Glomerular visceral epithelial cell (primary cell): ENCODE data around the gene CCDC152.
"Not testable (repeated sequence)": the region's sequence is repeated elsewhere in the genome, so short reads cannot be mapped to it uniquely, and the experiment has no call there.

ENCODE experiments used
- DNase-seq: peaks from one replicate; pipeline ENCODE4 v3.0.0-alpha.2; 2016; ENCODE audit errors: extremely low spot score

Gene CCDC152, protein sequence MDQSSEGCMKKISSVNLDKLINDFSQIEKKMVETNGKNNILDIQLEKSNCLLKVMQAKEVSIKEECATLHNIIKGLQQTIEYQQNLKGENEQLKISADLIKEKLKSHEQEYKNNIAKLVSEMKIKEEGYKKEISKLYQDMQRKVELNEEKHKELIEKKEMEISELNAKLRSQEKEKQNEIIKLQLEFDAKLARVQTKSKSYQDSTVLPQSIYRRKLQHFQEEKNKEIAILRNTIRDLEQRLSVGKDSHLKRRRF

DNA sequence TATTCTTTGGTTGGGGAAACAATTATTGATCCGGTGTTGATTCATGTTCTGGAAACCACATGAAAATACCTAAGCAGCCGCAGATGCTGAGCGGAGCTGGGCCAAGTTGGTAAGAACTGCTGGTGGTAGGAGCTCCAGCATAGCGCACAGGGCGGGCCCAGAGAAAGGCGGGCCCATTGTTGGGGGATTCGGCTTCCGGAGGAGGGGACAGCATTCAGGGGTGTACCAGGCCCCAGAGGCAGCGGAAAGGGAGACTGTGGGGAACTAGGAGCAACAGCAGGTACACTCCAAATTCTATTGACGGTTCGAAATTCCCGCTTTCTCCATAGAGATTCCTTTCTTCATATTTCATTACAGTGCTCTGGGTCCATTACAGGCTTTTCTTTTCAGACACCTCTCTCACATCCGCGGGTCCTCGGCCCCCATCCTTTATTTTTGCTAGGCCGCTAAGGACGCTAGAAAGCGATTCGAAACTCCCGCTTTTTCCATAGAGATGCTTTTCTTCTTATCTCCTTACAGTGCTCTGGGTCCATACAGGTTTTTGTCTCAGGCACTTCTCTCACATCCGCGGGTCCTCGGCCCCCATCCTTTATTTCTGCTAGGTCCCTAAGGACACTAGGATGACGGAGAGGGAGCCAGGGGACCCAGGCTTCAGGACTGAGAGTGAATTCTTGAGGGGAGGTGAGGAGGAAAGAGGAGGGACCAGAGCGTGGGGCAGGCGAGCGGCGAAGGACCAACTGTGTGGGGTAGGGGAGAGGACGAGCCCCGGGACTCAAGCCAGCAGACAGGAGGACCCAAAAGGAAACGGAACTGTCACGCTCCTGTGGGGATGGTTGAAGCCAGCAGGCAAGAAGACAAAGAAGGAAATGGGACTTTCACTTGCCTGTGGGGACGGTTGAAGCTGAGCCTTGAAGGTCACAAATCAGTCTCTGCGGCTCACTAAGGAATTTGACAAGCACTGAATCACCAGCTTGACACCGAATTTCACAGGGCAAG, at the start of gene CCDC152:
Gene CCDC152, plus strand, starts transcription at position 213 of the 996 bp plus-strand sequence. CDS start 2,304 bp downstream, outside the sequence.
- no peak for DNase-seq

GRCh38 chr5:42715785-42716184, 40.8 kb upstream of the CCDC152 start:
- DNase-seq = peak; percentile 56

DNA sequence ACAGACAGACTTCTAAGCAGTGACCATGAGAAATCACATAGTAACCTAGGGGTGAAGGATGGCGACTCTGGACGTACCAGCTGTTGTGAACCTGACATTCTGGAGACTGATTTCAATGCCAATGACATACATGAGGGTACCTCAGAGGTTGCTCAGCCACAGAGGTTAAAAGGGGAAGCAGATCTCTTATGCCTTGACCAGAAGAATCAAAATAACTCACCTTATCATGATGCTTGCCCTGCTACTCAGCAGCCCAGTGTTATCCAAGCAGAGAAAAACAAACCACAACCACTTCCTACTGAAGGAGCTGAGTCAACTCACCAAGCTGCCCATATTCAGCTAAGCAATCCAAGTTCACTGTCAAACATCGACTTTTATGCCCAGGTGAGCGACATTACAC, 38.0 kb upstream of the CCDC152 start:
- peak; percentile 76 for DNase-seq

GRCh38 chr5:42719034-42719433, 37.6 kb upstream of the CCDC152 start:
- no peak for DNase-seq

GRCh38 chr5:42720251-42720650, 36.4 kb upstream of the CCDC152 start:
- no peak for DNase-seq

DNA sequence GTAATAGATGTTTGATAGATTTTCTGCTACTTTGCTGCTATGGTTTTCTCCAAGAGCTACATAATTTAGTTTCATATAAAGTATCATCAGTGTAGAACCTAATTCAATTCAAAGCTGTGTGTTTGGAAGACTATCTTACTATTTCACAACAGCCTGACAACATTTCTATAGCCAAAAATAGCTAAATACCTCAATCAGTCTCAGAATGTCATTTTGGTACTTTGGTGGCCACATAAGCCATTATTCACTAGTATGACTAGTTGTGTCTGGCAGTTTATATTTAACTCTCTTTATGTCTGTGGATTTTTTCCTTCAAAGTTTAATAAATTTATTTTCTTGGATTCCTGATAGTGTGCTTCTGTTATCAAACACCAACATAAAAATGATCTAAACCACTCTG, 35.1 kb upstream of the CCDC152 start:
- DNase-seq = no peak

GRCh38 chr5:42734531-42735058, 22.0 kb upstream of the CCDC152 start:
- not testable (repeated sequence) for DNase-seq

DNA sequence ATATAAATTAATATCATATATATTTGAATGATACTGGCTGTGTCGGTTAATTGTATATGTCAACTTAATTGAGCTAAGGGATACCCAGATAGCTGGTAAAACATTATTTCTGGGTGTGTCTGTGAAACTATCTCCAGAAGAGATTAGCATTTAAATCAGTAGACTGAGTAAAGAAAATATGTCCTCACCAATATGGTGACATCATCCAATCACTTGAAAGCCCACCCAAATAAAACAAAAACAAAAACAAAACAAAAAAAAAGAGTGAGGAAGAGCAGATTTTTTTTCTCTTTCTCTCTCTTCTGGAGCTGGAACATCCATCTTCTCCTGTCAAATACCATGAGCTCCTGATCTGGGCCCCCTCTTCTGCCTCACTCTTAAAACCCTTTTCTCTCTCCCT, 15.7 kb upstream of the CCDC152 start:
- no peak for DNase-seq

DNA sequence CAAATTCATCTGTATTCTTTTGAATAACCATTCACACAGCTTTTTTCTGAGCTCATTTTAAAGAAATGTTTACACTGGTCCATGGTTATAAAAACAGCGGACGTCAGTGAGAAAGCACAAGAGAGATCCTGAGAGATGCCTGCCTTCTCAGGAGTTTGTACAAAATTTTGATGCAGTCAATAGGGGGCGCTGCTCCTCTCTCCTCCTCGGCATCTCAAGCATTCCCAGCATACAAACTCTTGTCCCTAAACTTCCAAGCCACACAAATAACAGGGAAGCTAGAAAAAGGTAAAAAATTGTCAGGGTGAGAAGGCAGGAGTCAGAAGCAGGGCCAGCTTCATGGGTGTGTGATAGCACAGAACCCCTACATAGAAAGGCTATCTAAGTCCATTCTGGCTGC, 11.2 kb upstream of the CCDC152 start:
- no peak for DNase-seq

- no peak for DNase-seq
These were observed 10.8 kb upstream of the CCDC152 start for GRCh38 chr5:42745856-42746255.

DNA sequence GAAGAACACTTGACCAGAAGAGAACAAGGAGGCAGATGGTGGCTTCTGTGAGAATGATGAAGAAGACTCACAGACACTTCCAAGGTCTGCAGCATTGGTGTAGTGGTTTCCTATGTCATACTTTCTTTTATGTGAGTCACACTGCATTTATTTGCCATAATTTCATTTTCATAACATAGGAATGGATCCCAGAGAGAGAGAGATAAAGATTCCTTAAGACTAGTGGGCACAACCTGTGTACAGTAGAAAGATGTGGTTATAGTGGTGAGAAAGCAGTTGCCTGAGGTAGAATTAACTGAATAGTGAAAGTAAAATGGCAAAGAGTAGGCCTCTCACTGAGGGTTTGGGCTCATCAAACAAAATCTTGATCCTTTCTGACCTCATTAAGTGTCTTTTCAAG, 7.6 kb upstream of the CCDC152 start:
- no peak for DNase-seq

DNA sequence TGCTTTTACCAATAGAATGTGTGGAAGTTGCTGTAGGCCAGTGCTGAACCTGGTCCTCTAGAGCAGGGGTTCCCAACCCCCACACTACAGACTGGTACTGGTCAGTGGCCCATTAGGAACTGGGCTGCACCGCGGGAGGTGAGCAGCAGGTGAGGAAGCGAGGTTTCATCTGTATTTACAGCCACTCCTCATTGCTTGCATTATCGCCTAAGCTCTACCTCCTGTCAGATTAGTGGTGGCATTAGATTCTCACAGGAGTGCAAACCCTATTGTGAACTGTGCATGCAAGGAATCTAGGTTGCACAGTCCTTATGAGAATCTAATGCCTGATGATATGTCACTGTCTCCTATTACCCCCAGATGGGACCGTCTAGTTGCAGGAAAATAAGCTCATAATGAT, 6.1 kb upstream of the CCDC152 start:
- no peak for DNase-seq

GRCh38 chr5:42751044-42751443, 5.6 kb upstream of the CCDC152 start:
- no peak for DNase-seq

GRCh38 chr5:42753099-42753498, 3.5 kb upstream of the CCDC152 start:
- no peak for DNase-seq

DNA sequence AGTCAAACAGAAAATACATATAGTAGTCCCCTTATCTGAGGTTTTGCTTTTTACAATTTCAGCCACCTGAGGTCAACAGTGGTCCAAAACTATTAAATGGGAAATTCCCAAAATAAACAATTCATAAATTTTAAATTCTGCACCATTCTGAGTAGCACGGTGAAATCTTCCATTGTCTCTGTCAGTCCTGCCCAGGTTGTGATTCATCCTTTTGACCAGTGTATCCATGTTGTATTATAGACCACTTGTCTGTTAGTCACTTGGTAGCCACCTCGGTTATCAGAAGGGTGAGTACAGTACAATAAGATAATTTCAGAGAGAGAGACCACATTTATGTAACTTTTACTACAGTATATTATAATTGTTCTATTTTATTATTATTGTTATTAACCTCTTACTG, 2.8 kb downstream of the CCDC152 start:
- no peak for DNase-seq

- no peak for DNase-seq
These were observed 3.8 kb downstream of the CCDC152 start for GRCh38 chr5:42760426-42760825.

- no peak for DNase-seq
These were observed 5.2 kb downstream of the CCDC152 start for GRCh38 chr5:42761791-42762190.

GRCh38 chr5:42767491-42768105, 11.0 kb downstream of the CCDC152 start:
- peak; percentile 26 for DNase-seq

GRCh38 chr5:42768106-42768504, 11.5 kb downstream of the CCDC152 start:
- DNase-seq = no peak

DNA sequence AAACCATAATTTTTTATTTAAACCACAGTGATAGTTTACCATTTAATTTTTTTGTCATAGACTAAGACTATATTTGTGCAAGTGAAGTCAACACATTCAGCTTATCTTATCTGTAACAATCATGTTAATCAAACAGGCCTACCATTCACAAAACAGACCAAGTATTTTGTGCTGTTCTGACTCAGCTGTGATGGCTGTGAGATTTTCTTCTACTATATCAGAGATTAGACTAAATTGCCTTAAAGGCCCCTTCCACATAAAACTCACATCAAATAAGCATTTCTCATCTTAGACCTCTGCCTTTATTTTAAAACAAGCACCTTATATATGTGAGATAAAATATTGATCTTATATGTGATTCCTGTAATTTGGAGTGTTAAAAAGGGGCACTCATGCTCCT, 13.4 kb downstream of the CCDC152 start:
- no peak for DNase-seq

DNA sequence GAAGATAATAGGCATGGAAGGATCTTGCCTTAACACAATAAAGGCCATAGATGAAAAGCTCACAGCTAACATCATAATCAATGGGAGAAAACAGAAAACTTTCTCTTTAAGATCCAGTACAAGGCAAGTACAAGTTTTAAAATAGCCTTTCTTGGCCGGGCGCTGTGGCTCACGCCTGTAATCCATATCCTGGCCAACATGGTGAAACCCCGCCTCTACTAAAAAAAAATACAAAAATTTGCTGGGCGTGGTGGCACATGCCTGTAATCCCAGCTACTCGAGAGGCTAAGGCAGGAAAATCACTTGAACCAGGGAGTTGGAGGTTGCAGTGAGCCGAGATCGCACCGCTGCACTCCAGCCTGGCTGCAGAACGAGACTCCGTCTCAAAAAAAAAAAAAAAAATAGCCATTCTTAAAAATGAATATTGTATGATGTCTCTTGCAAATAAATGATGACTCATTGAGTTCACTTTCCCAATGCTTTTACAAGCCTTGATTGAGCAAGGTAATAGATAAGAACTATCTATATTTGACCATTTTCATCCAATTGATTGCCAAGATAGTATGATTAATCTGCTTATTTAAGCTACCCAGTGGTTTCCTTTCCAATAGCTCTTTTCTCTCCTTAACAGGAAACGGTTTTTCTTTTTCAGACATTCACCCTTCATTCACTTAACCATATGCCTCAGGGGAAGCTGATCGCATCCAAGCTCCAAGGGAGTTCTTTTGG, 15.8 kb downstream of the CCDC152 start:
- DNase-seq = no peak

GRCh38 chr5:42779083-42779482, 22.5 kb downstream of the CCDC152 start:
- DNase-seq = no peak
